Endothelial cell (in vitro differentiated cells): ENCODE results near the gene KRT14. TPM values are rescaled to one million over a fixed set of nuclear protein-coding genes. Genes with fewer than 3 reads are reported as not detected.

Source experiments
- DNase-seq: peaks from one replicate; pipeline ENCODE4 v3.0.0; 2021; ENCODE audit warnings: low spot score
- H3K27ac Mint-ChIP-seq: one replicate; pipeline ENCODE4 v1.8.0; 2021; ENCODE audit warnings: mixed read lengths, inconsistent platforms; ENCODE audit not compliant: unreplicated experiment
- H3K27me3 Mint-ChIP-seq: one replicate; pipeline ENCODE4 v1.8.0; 2021; ENCODE audit warnings: mild to moderate bottlenecking, moderate library complexity, mixed read lengths, inconsistent platforms; ENCODE audit not compliant: unreplicated experiment
- H3K36me3 Mint-ChIP-seq: one replicate; pipeline ENCODE4 v1.8.0; 2021; ENCODE audit warnings: mild to moderate bottlenecking, low read depth, mixed read lengths, inconsistent platforms; ENCODE audit not compliant: unreplicated experiment
- H3K4me1 Mint-ChIP-seq: one replicate; pipeline ENCODE4 v1.8.0; 2021; ENCODE audit warnings: mild to moderate bottlenecking, mixed read lengths, inconsistent platforms; ENCODE audit not compliant: unreplicated experiment
- H3K4me3 Mint-ChIP-seq: one replicate; pipeline ENCODE4 v1.8.0; 2021; ENCODE audit warnings: mild to moderate bottlenecking, mixed read lengths, inconsistent platforms; ENCODE audit not compliant: unreplicated experiment
- H3K9me3 Mint-ChIP-seq: one replicate; pipeline ENCODE4 v1.8.0; 2021; ENCODE audit warnings: mixed read lengths, inconsistent platforms; ENCODE audit not compliant: unreplicated experiment
- total RNA-seq: library from RNA; stranded (reverse); fragmentation: NEBNext Ultra II Directional; extraction: Animal tissue kit (Norgen Biotek cat#: 25700); gene quantifications from one replicate; pipeline ENCODE4 v1.2.1, GENCODE V29; 2021; ENCODE audit not compliant: unreplicated experiment
- TF ChIP-seq, protein P1 (sequence below): fragments of 200-600 bp; sonication (generic); IDR thresholded peaks from one replicate; pipeline ENCODE4 v1.5.0; 2021; ENCODE audit warnings: antibody characterized with exemption; ENCODE audit not compliant: unreplicated experiment

KRT14 gene
- total RNA-seq, 1 donor from 2014 or later, result not detected

DNA sequence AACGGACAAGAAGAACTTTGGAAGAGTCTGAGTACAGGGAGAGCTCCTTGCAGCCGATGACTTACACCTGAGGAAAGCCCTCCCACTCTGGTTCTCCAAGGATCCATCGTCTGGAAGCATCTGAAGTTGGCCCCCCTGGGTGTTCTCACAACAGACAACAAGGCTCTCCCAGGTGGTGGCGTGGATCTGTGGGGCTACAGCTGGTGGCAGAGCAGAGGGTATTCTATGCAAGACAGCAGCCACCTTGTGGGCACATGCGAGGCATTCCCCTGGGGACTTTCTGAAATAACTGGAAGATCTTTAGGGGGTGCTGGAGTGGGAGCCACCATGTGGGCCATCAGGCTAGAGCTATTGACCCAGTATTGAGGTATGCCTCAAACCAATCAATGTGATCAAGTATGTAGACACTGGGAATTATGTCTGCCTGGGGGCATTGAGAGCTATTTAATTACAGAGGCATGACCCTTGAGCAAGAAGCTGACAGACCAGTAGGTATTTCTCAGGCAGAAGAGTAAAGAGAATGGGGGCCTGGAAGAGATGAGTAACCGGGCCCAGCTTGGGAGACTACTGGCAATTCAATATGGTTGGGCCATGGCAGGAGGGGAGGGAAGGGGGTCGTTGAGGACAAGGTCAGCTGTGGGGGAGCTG is 51.7 kb downstream of the KRT14 start:
- peaks cover 6% of the 10 kb centered on the region for H3K27me3 Mint-ChIP-seq
- no peak for DNase-seq
- TF ChIP-seq, protein P1, sequence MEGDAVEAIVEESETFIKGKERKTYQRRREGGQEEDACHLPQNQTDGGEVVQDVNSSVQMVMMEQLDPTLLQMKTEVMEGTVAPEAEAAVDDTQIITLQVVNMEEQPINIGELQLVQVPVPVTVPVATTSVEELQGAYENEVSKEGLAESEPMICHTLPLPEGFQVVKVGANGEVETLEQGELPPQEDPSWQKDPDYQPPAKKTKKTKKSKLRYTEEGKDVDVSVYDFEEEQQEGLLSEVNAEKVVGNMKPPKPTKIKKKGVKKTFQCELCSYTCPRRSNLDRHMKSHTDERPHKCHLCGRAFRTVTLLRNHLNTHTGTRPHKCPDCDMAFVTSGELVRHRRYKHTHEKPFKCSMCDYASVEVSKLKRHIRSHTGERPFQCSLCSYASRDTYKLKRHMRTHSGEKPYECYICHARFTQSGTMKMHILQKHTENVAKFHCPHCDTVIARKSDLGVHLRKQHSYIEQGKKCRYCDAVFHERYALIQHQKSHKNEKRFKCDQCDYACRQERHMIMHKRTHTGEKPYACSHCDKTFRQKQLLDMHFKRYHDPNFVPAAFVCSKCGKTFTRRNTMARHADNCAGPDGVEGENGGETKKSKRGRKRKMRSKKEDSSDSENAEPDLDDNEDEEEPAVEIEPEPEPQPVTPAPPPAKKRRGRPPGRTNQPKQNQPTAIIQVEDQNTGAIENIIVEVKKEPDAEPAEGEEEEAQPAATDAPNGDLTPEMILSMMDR, result no peak
- no peaks in the 10 kb centered on the region for H3K36me3 Mint-ChIP-seq
- no peaks in the 10 kb centered on the region for H3K4me1 Mint-ChIP-seq
- H3K4me3 Mint-ChIP-seq, result no peak overlapping the region
- peak overlapping the region; percentile 15 for H3K27ac Mint-ChIP-seq
- no peaks in the 10 kb centered on the region for H3K9me3 Mint-ChIP-seq

DNA sequence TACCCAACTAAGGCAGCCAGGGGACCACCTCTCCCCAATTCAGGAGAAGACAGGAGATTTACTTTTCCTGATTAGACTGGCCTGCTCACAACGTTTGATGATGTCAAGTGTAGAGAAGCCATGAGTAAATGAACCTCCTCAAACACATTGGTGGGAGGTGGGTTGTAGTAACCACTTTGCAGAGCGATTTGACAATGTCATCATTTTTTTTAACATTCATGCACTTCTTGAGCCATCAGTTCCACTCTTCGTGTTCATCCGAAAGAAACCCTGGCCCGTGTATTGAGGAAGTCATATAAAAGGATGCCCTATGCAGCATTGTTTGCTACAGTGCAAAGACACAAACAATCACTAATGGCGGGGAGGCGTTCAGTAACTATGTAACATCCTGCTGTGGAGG is 53.1 kb downstream of the KRT14 start:
- Mint-ChIP-seq H3K36me3 (no peaks in the 10 kb centered on the region), H3K27me3 (peaks cover 14% of the 10 kb centered on the region), H3K27ac (no peak overlapping the region), H3K4me3 (no peak overlapping the region), H3K4me1 (no peaks in the 10 kb centered on the region), H3K9me3 (no peaks in the 10 kb centered on the region)
- DNase-seq, result no peak
- TF ChIP-seq, protein P1, result no peak

DNA sequence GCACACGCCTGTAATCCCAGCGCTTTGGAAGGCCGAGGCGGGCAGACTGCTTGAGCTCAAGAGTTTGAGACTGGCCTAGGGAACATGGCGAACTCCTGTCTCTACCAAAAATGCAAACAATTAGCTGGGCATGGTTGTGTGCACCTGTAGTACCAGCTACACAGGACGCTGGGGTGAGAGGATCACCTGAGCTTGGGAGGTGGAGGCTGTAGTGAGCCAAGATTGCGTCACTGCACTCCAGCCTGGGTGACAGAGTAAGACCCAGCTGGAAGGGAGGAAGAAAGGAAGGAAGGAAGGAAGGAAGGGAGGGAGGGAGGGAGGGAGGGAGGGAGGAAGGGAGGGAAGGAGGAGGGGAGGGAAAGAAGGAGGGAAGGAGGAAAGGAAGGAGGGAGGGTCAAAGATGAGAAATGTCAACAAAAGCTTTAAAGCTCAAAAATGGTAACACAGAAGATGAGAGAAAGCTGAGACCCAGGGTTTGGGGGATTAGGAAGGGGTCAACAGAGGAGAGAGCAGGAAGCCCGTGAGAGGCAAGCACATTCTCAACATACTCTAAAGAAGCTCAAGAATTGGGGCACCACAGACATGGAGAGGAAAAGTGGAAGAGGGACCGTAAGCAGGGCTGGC is 53.6 kb downstream of the KRT14 start:
- H3K27me3 Mint-ChIP-seq, result peaks cover 14% of the 10 kb centered on the region
- H3K9me3 Mint-ChIP-seq, result no peaks in the 10 kb centered on the region
- TF ChIP-seq, protein P1, result no peak
- no peak overlapping the region for H3K4me3 Mint-ChIP-seq
- no peak for DNase-seq
- H3K36me3 Mint-ChIP-seq, result no peaks in the 10 kb centered on the region
- H3K27ac Mint-ChIP-seq, result no peak overlapping the region
- H3K4me1 Mint-ChIP-seq, result no peaks in the 10 kb centered on the region

Other genes with a start within 250 kb of the KRT14 start
- gene KRT33A, start 236.1 kb downstream of the KRT14 start, total RNA-seq, result not detected
- gene KRT33B, start 217.1 kb downstream of the KRT14 start, total RNA-seq, result not detected
- not detected for gene KRT34, start 204.6 kb downstream of the KRT14 start, total RNA-seq
- not detected for gene KRT31, start 189.3 kb downstream of the KRT14 start, total RNA-seq
- not detected for gene KRT37, start 162.3 kb downstream of the KRT14 start, total RNA-seq
- not detected for gene KRT38, start 145.9 kb downstream of the KRT14 start, total RNA-seq
- not detected for gene KRT32, start 119.5 kb downstream of the KRT14 start, total RNA-seq
- gene KRT35, start 105.7 kb downstream of the KRT14 start, total RNA-seq, result not detected
- not detected for gene KRT36, start 97.0 kb downstream of the KRT14 start, total RNA-seq
- not detected for gene KRT13, start 81.3 kb downstream of the KRT14 start, total RNA-seq
- gene KRT15, start 68.0 kb downstream of the KRT14 start, total RNA-seq, result not detected
- gene KRT19, start 58.6 kb downstream of the KRT14 start, total RNA-seq, result 4.5 TPM
- gene KRT9, start 14.8 kb downstream of the KRT14 start, total RNA-seq, result not detected
- not detected for gene KRT16, start 25.9 kb upstream of the KRT14 start, total RNA-seq
- not detected for gene KRT17, start 37.7 kb upstream of the KRT14 start, total RNA-seq
- 569 TPM for gene EIF1, start 102.0 kb upstream of the KRT14 start, total RNA-seq
- gene GAST, start 125.4 kb upstream of the KRT14 start, total RNA-seq, result not detected
- 18.1 TPM for gene HAP1, start 147.7 kb upstream of the KRT14 start, total RNA-seq
- 330 TPM for gene JUP, start 199.8 kb upstream of the KRT14 start, total RNA-seq
- gene P3H4, start 225.1 kb upstream of the KRT14 start, total RNA-seq, result 22.6 TPM
- gene FKBP10, start 226.1 kb upstream of the KRT14 start, total RNA-seq, result 167 TPM
- 79.9 TPM for gene NT5C3B, start 249.3 kb upstream of the KRT14 start, total RNA-seq